DND-41 (cell line): ENCODE measurements around the gene IL1RL1.

Experiments used
- ATAC-seq: fragments of 200-7000 bp; cut with Tn5 transposase; 3 replicates; pipeline ENCODE4 v1.9.1; 2021; ENCODE audit warnings: low read depth; ENCODE audit not compliant: insufficient read depth
- DNase-seq: peaks from one replicate; pipeline ENCODE4 v3.0.0-alpha.2; 2020
- H2AFZ ChIP-seq: 2 replicates; pipeline ENCODE4 v1.6.0; 2012; ENCODE audit warnings: low read depth, low read length
- H3K27ac ChIP-seq: 2 replicates; pipeline ENCODE4 v1.5.1; 2012; ENCODE audit warnings: low read length, inconsistent platforms
- H3K27me3 ChIP-seq: fragments of 200-600 bp; sonication (generic); 2 replicates; pipeline ENCODE4 v1.6.0; 2012; ENCODE audit warnings: low read length, mild to moderate bottlenecking, inconsistent platforms; ENCODE audit not compliant: insufficient read depth, poor library complexity
- H3K36me3 ChIP-seq: 2 replicates; pipeline ENCODE4 v1.5.1; 2012; ENCODE audit warnings: low read length, inconsistent platforms; ENCODE audit not compliant: insufficient read depth
- H3K4me1 ChIP-seq: 2 replicates; pipeline ENCODE4 v1.5.1; 2012; ENCODE audit warnings: mild to moderate bottlenecking, low read length; ENCODE audit not compliant: insufficient read depth
- H3K4me2 ChIP-seq: 2 replicates; pipeline ENCODE4 v1.6.0; 2012; ENCODE audit warnings: mild to moderate bottlenecking, moderate library complexity, low read length, inconsistent platforms; ENCODE audit not compliant: insufficient read depth
- H3K4me3 ChIP-seq, 2 experiments: fragments of 200-600 bp in 1 of 2; shearing (Covaris generic) in 1 of 2; 2 replicates each; pipeline ENCODE4 v1.5.1; 2012 to 2016; ENCODE audit warnings: inconsistent platforms in 2 of 2, low read length in 2 of 2, mild to moderate bottlenecking in 2 of 2, low read depth in 1 of 2, moderate library complexity in 1 of 2
- H3K79me2 ChIP-seq: 2 replicates; pipeline ENCODE4 v1.6.0; 2012; ENCODE audit warnings: low read length, inconsistent platforms; ENCODE audit not compliant: insufficient read depth
- H3K9ac ChIP-seq: 2 replicates; pipeline ENCODE4 v1.6.0; 2012; ENCODE audit warnings: low read depth, mild to moderate bottlenecking, inconsistent platforms, low read length, moderate library complexity
- H3K9me3 ChIP-seq: 2 replicates; pipeline ENCODE4 v1.5.1; 2012; ENCODE audit warnings: low read length, moderate library complexity, mild to moderate bottlenecking, inconsistent platforms; ENCODE audit not compliant: insufficient read depth, severe bottlenecking
- H4K20me1 ChIP-seq: 2 replicates; pipeline ENCODE4 v1.6.0; 2012; ENCODE audit warnings: low read length; ENCODE audit not compliant: insufficient read depth
- CTCF ChIP-seq: IDR thresholded peaks from 2 replicates; pipeline ENCODE4 v1.5.1; 2012; ENCODE audit warnings: borderline replicate concordance, low read length, moderate library complexity, mild to moderate bottlenecking; ENCODE audit not compliant: poor library complexity, severe bottlenecking; ENCODE audit errors: extremely low read depth
- EZH2 ChIP-seq: IDR thresholded peaks from 3 replicates; pipeline ENCODE4 v1.6.1; 2012; ENCODE audit warnings: borderline replicate concordance, low read depth, mild to moderate bottlenecking, moderate library complexity, low read length, inconsistent platforms; ENCODE audit not compliant: severe bottlenecking

IL1RL1 gene

GRCh38 chr2:102266204-102266603 is 45.2 kb upstream of the IL1RL1 start:
- no peaks in the 10 kb centered on the region for H3K9me3 ChIP-seq
- ATAC-seq = no peak
- H4K20me1 ChIP-seq = no peaks in the 10 kb centered on the region
- no peak overlapping the region for H3K9ac ChIP-seq
- H3K36me3 ChIP-seq = no peaks in the 10 kb centered on the region
- H3K4me2 ChIP-seq = no peak overlapping the region
- no peak overlapping the region for H3K4me3 ChIP-seq
- no peak overlapping the region for H3K27ac ChIP-seq
- H3K79me2 ChIP-seq = no peaks in the 10 kb centered on the region
- H2AFZ ChIP-seq = no peak overlapping the region
- TF ChIP-seq CTCF = no peak
- no peak for TF ChIP-seq EZH2
- no peaks in the 10 kb centered on the region for H3K27me3 ChIP-seq
- H3K4me1 ChIP-seq = no peaks in the 10 kb centered on the region
- DNase-seq = no peak

- H3K27me3 ChIP-seq = no peaks in the 10 kb centered on the region
- no peak overlapping the region for H3K27ac ChIP-seq
- H3K4me1 ChIP-seq = no peaks in the 10 kb centered on the region
- H4K20me1 ChIP-seq = no peaks in the 10 kb centered on the region
- TF ChIP-seq CTCF = no peak
- TF ChIP-seq EZH2 = no peak
- ATAC-seq (no peak), DNase-seq (no peak)
- no peak overlapping the region for H3K4me2 ChIP-seq
- no peak overlapping the region for H3K9ac ChIP-seq
- H2AFZ ChIP-seq = no peak overlapping the region
- no peaks in the 10 kb centered on the region for H3K36me3 ChIP-seq
- H3K4me3 ChIP-seq = no peak overlapping the region
- H3K9me3 ChIP-seq = no peaks in the 10 kb centered on the region
- no peaks in the 10 kb centered on the region for H3K79me2 ChIP-seq
Measured at GRCh38 chr2:102267774-102268173, 43.6 kb upstream of the IL1RL1 start.

- H3K27ac ChIP-seq = no peak overlapping the region
- no peak overlapping the region for H3K4me3 ChIP-seq
- DNase-seq = no peak
- H3K4me2 ChIP-seq = no peak overlapping the region
- H3K27me3 ChIP-seq = no peaks in the 10 kb centered on the region
- no peaks in the 10 kb centered on the region for H3K79me2 ChIP-seq
- no peak for TF ChIP-seq CTCF
- no peak for TF ChIP-seq EZH2
- H3K9me3 ChIP-seq = no peaks in the 10 kb centered on the region
- H3K9ac ChIP-seq = no peak overlapping the region
- ATAC-seq = no peak
- H3K36me3 ChIP-seq = no peaks in the 10 kb centered on the region
- H3K4me1 ChIP-seq = no peaks in the 10 kb centered on the region
- no peaks in the 10 kb centered on the region for H4K20me1 ChIP-seq
- no peak overlapping the region for H2AFZ ChIP-seq
Measured at GRCh38 chr2:102268510-102269199, 42.7 kb upstream of the IL1RL1 start.

- DNase-seq (no peak), ATAC-seq (no peak)
- H3K9me3 ChIP-seq = peaks cover 2% of the 10 kb centered on the region
- no peak overlapping the region for H3K9ac ChIP-seq
- no peaks in the 10 kb centered on the region for H3K79me2 ChIP-seq
- no peak overlapping the region for H2AFZ ChIP-seq
- no peak overlapping the region for H3K27ac ChIP-seq
- no peaks in the 10 kb centered on the region for H3K27me3 ChIP-seq
- H3K4me3 ChIP-seq = no peak overlapping the region
- no peaks in the 10 kb centered on the region for H3K4me1 ChIP-seq
- no peak for TF ChIP-seq EZH2
- no peak for TF ChIP-seq CTCF
- H3K36me3 ChIP-seq = no peaks in the 10 kb centered on the region
- H3K4me2 ChIP-seq = no peak overlapping the region
- H4K20me1 ChIP-seq = no peaks in the 10 kb centered on the region
Measured at GRCh38 chr2:102269200-102269524, 42.2 kb upstream of the IL1RL1 start.
